GM21367 (cell line): ENCODE measurements around the gene TNFAIP8L3.

Experiments used
- ATAC-seq: cut with Tn5 transposase; IDR thresholded peaks from one replicate; pipeline ENCODE4 v1.9.1; 2021; ENCODE audit not compliant: unreplicated experiment

The TNFAIP8L3 gene

GRCh38 chr15:51007131-51007666, 87.5 kb downstream of the TNFAIP8L3 start:
- ATAC-seq = no peak
